ENCODE data around the gene CTSK. TPM values are rescaled to one million over a fixed set of nuclear protein-coding genes. Genes with fewer than 3 reads are reported as not detected.
"Not testable (repeated sequence)": the region's sequence is repeated elsewhere in the genome, so short reads cannot be mapped to it uniquely, and the experiment has no call there.

CTSK gene
- total RNA-seq, 6 experiments from 2014 or later: 1.5 to 3.8 (median 2.6) TPM

DNA sequence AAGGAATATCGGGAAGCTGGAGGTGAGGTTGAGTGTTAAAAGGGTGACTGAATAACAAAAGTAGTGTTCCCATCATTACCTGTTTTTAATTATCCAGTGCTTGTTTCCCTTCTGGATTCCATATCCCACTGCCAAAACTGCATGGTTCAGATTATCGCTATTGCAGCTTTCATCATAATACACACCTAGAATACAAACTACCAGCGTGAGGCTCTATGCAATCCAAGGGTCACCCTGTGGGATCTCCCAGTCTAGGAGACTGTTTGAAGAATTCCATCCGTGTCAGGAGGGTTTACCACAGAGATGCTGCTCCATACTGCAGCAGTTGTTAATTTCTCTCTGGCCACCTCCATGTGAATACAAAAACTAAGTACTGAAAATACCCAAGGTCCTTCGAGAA is 9.0 kb downstream of the CTSK start:
- no peaks in the 10 kb centered on the region for H3K4me1 ChIP-seq
- intact Hi-C loops (cut with DNase I): loop anchor here in 1 of 2 donors (10.0 kb wide), 1 partner anchor 64 kb away; no protein-coding TSS in a partner anchor
- DNase-seq (no peak), ATAC-seq (no peak)
- H3K4me3 ChIP-seq: no peak overlapping the region
- peaks cover 0 to 20% (median 7%) of the 10 kb centered on the region in 4 donors for H3K36me3 ChIP-seq
- no peaks in the 10 kb centered on the region for H3K9me3 ChIP-seq
- no peak overlapping the region for H3K27ac ChIP-seq
- 92% methylated on average over 5 of the region's 5 CpGs for WGBS (ENCODE audit: insufficient coverage, low coverage, low lambda C conversion rate, missing lambda C conversion rate)
- TF ChIP-seq, protein P1, sequence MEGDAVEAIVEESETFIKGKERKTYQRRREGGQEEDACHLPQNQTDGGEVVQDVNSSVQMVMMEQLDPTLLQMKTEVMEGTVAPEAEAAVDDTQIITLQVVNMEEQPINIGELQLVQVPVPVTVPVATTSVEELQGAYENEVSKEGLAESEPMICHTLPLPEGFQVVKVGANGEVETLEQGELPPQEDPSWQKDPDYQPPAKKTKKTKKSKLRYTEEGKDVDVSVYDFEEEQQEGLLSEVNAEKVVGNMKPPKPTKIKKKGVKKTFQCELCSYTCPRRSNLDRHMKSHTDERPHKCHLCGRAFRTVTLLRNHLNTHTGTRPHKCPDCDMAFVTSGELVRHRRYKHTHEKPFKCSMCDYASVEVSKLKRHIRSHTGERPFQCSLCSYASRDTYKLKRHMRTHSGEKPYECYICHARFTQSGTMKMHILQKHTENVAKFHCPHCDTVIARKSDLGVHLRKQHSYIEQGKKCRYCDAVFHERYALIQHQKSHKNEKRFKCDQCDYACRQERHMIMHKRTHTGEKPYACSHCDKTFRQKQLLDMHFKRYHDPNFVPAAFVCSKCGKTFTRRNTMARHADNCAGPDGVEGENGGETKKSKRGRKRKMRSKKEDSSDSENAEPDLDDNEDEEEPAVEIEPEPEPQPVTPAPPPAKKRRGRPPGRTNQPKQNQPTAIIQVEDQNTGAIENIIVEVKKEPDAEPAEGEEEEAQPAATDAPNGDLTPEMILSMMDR (IDR thresholded peaks at IDR 0.05): no peak
- TF ChIP-seq POLR2A (IDR thresholded peaks at IDR 0.05): no peak
- no peaks in the 10 kb centered on the region for H3K27me3 ChIP-seq

DNA sequence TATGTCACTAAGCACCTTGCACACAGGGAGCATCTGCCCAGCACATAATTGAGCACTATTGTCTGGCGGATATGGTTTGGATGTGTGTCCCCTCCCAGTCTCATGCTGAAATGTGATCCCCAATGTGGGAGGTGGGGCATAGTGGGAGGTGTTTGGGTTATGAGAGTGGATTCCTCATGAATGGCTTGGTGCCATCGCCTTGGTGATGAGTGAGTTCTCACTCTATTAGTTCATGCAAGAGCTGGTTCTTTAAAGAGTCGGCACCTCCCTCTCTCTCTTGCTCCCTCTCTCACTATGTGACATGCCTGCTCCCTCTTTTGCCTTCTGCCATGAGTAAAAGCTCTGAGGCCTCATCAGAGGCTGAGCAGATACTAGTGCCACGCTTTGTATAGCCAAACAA is 9.5 kb downstream of the CTSK start:
- DNase-seq: no peak
- intact Hi-C loops (cut with DNase I): loop anchor here in 1 of 2 donors (10.0 kb wide), 1 partner anchor 64 kb away; no protein-coding TSS in a partner anchor
- TF ChIP-seq, protein P1 (IDR thresholded peaks at IDR 0.05): no peak
- no peak for TF ChIP-seq POLR2A (IDR thresholded peaks at IDR 0.05)
- H3K27me3 ChIP-seq: no peaks in the 10 kb centered on the region
- H3K9me3 ChIP-seq: no peaks in the 10 kb centered on the region
- H3K4me1 ChIP-seq: no peaks in the 10 kb centered on the region
- no peak overlapping the region for H3K27ac ChIP-seq
- WGBS (ENCODE audit: insufficient coverage, low coverage, low lambda C conversion rate, missing lambda C conversion rate): 100% methylated on average over 1 of the region's 4 CpGs
- H3K4me3 ChIP-seq: no peak overlapping the region
- H3K36me3 ChIP-seq: peaks cover 0 to 20% (median 7%) of the 10 kb centered on the region in 4 donors
- ATAC-seq: no peak

DNA sequence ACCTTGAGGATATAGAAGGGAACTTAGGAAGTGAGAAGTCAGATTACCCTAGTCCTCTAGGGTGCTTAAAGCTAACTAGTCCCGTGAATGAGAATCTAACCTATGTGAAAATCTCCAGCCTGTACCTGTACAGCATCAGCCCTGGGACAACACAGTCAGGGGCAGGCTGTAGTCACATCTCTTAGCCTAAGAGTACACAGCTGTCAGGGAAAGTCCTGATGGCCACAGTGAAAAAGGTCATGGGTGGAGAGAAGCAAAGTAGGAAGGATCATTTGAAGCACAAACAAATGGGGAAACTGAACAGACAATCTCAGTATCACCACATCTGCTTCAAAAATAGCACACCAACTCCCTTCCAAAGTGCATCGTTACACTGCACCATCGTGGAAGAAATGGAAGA is 11.7 kb downstream of the CTSK start:
- intact Hi-C loops (cut with DNase I): loop anchor here in 1 of 2 donors (10.0 kb wide), 1 partner anchor 62 kb away; no protein-coding TSS in a partner anchor
- TF ChIP-seq, protein P1 (IDR thresholded peaks at IDR 0.05): no peak
- no peak for TF ChIP-seq POLR2A (IDR thresholded peaks at IDR 0.05)
- 91% methylated on average over 1 of the region's 3 CpGs for WGBS (ENCODE audit: insufficient coverage, low coverage, low lambda C conversion rate, missing lambda C conversion rate)

DNA sequence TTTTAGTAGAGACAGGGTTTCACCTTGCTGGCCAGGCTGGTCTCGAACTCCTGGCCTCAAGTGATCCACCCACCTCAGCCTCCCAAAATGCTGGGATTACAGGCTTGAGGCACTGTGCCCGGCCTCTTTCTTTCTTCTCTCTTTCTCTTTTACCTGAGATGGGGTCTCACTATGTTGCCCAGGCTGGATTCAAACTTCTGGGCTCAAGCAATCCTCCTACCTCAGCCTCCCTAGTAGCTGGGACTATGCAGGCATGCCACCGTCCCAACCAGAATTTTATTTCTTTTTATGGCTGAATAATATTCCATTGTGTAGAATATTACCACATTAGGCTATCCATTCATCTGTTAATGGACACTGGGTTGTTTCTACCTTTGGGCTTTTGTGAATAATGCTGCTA is 14.3 kb downstream of the CTSK start:
- not testable (repeated sequence) for H3K27me3 ChIP-seq, H3K27ac ChIP-seq, ATAC-seq, H3K4me1 ChIP-seq, H3K36me3 ChIP-seq, H3K9me3 ChIP-seq, DNase-seq, H3K4me3 ChIP-seq
- 90% methylated on average over 2 of the region's 3 CpGs for WGBS (ENCODE audit: insufficient coverage, low coverage, low lambda C conversion rate, missing lambda C conversion rate)
- intact Hi-C loops (cut with DNase I): loop anchor here in 1 of 2 donors (10.0 kb wide), 1 partner anchor 59 kb away; no protein-coding TSS in a partner anchor

More for the DNA sequence above, 11.7 kb downstream of the CTSK start:
- H3K9me3 ChIP-seq: no peaks in the 10 kb centered on the region
- H3K4me3 ChIP-seq: no peak overlapping the region
- H3K27me3 ChIP-seq: no peaks in the 10 kb centered on the region
- DNase-seq: no peak
- H3K27ac ChIP-seq: no peak overlapping the region
- no peak for ATAC-seq
- H3K4me1 ChIP-seq: no peaks in the 10 kb centered on the region
- H3K36me3 ChIP-seq: peaks cover 0 to 16% (median 7%) of the 10 kb centered on the region in 4 donors

DNA sequence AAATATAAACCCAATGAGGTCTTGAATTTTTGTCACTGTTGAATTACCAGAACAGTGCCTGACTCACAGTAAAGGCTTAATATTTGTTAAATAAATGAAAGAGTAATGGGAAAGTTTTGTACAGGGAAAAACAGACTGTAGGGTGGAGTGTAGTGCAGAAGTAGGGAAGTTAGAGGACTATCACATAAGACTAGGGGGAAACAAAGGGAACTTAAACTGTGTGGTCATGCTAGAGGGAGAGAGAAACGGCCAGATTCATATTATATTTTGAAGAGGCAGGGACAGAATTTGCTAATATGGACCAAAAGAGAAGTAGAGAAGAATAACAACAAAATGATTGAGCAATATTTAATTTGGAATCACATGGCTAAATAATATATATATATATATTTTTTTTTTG is 14.8 kb downstream of the CTSK start:
- TF ChIP-seq, protein P1 (IDR thresholded peaks at IDR 0.05): no peak
- Histone ChIP-seq H3K4me1 (no peaks in the 10 kb centered on the region), H3K4me3 (no peak overlapping the region), H3K36me3 (peaks cover 0 to 4% (median under 1%) of the 10 kb centered on the region in 4 donors), H3K27ac (peak overlapping the region in 1 of 3 donors; percentile 13), H3K9me3 (no peaks in the 10 kb centered on the region), H3K27me3 (no peaks in the 10 kb centered on the region)
- 25% methylated on average over 1 of the region's 1 CpG for WGBS (ENCODE audit: insufficient coverage, low coverage, low lambda C conversion rate, missing lambda C conversion rate)
- ATAC-seq (peak in 2 of 4 donors; percentile 57 to 62), DNase-seq (no peak)
- intact Hi-C loops (cut with DNase I): loop anchor here in 1 of 2 donors (10.0 kb wide), 1 partner anchor 58 kb away; no protein-coding TSS in a partner anchor
